Calu3 (cell line): ENCODE measurements around the gene DPH7. TPM values are rescaled to one million over a fixed set of nuclear protein-coding genes. Genes with fewer than 3 reads are reported as not detected.

ENCODE experiments used
- BruUV-seq: library from RNA; stranded (reverse); fragments of 400-500 nt; replicated peaks from 2 replicates; lab custom pipeline; 2021; lab: Mats Ljungman, UMichigan
- CTCF ChIA-PET: fragments of 300-600 bp; sonication (Branson Sonifier 250); formaldehyde crosslinking; loops from one replicate; lab custom pipeline; 2022; ENCODE audit warnings: antibody characterized with exemption; lab: Charles Lee
- DNase-seq: peaks from one replicate; pipeline ENCODE4 v3.0.0; 2022
- H3K27ac Mint-ChIP-seq: one replicate; pipeline ENCODE4 v1.8.0; 2022; ENCODE audit warnings: mixed read lengths; ENCODE audit not compliant: unreplicated experiment
- H3K27me3 Mint-ChIP-seq: one replicate; pipeline ENCODE4 v1.8.0; 2022; ENCODE audit warnings: mixed read lengths; ENCODE audit not compliant: unreplicated experiment
- H3K36me3 Mint-ChIP-seq: one replicate; pipeline ENCODE4 v1.8.0; 2022; ENCODE audit warnings: mild to moderate bottlenecking, moderate library complexity, mixed read lengths; ENCODE audit not compliant: insufficient read depth, unreplicated experiment
- H3K4me1 Mint-ChIP-seq: one replicate; pipeline ENCODE4 v1.8.0; 2022; ENCODE audit warnings: mild to moderate bottlenecking, low read depth, mixed read lengths; ENCODE audit not compliant: unreplicated experiment
- H3K4me3 Mint-ChIP-seq: one replicate; pipeline ENCODE4 v1.8.0; 2022; ENCODE audit warnings: mild to moderate bottlenecking, low read depth, moderate library complexity, mixed read lengths; ENCODE audit not compliant: unreplicated experiment
- H3K9me3 Mint-ChIP-seq: one replicate; pipeline ENCODE4 v1.8.0; 2022; ENCODE audit warnings: low read depth, mixed read lengths; ENCODE audit not compliant: unreplicated experiment
- intact Hi-C: fragments of 100-400 bp; cut with micrococcal nuclease; formaldehyde crosslinking; loops from one replicate; pipeline ENCODE4 v1.10.0; 2022; ENCODE audit not compliant: unreplicated experiment
- total RNA-seq: library from RNA; stranded (reverse); gene quantifications from 2 replicates; pipeline ENCODE4 v1.2.3, GENCODE V29; 2022
- TF ChIP-seq, protein P1 (sequence below): fragments of 200-600 bp; IDR thresholded peaks from one replicate; pipeline ENCODE4 v1.8.0; 2022; ENCODE audit warnings: antibody characterized with exemption; ENCODE audit not compliant: unreplicated experiment

Gene DPH7
- total RNA-seq, 1 experiment from 2014 or later: 30.2 TPM

DNA sequence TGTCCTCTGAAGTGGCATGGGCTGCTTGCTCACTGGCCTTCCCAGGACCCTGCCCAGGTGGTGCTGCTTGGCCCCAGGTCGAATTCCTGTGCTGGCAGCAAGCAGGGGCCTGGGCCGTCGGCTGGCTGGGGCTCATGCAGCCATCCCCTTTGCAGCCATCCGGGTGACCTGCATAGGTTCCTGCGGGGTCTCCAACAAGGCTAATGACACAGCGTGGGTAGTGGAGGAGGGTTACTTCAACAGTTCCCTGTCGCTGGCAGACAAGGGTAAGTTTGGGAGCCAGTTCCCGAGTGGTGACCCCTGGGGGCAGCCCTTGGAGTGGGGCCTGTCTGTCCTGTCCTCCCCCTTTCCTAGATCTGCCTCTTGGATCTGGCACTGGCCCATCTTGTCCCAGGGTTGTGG lies 34.0 kb upstream of the DPH7 start:
- TSS peak; percentile 13 for BruUV-seq
- Mint-ChIP-seq H3K27ac (peak overlapping the region; percentile 95), H3K4me1 (peaks cover 34% of the 10 kb centered on the region), H3K27me3 (no peaks in the 10 kb centered on the region), H3K4me3 (peak overlapping the region; percentile 63), H3K36me3 (peaks cover 57% of the 10 kb centered on the region), H3K9me3 (no peaks in the 10 kb centered on the region)
- TF ChIP-seq, protein P1, sequence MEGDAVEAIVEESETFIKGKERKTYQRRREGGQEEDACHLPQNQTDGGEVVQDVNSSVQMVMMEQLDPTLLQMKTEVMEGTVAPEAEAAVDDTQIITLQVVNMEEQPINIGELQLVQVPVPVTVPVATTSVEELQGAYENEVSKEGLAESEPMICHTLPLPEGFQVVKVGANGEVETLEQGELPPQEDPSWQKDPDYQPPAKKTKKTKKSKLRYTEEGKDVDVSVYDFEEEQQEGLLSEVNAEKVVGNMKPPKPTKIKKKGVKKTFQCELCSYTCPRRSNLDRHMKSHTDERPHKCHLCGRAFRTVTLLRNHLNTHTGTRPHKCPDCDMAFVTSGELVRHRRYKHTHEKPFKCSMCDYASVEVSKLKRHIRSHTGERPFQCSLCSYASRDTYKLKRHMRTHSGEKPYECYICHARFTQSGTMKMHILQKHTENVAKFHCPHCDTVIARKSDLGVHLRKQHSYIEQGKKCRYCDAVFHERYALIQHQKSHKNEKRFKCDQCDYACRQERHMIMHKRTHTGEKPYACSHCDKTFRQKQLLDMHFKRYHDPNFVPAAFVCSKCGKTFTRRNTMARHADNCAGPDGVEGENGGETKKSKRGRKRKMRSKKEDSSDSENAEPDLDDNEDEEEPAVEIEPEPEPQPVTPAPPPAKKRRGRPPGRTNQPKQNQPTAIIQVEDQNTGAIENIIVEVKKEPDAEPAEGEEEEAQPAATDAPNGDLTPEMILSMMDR: no peak
- CTCF ChIA-PET: no interaction called here
- no peak for DNase-seq
- intact Hi-C loops: no loop called here

DNA sequence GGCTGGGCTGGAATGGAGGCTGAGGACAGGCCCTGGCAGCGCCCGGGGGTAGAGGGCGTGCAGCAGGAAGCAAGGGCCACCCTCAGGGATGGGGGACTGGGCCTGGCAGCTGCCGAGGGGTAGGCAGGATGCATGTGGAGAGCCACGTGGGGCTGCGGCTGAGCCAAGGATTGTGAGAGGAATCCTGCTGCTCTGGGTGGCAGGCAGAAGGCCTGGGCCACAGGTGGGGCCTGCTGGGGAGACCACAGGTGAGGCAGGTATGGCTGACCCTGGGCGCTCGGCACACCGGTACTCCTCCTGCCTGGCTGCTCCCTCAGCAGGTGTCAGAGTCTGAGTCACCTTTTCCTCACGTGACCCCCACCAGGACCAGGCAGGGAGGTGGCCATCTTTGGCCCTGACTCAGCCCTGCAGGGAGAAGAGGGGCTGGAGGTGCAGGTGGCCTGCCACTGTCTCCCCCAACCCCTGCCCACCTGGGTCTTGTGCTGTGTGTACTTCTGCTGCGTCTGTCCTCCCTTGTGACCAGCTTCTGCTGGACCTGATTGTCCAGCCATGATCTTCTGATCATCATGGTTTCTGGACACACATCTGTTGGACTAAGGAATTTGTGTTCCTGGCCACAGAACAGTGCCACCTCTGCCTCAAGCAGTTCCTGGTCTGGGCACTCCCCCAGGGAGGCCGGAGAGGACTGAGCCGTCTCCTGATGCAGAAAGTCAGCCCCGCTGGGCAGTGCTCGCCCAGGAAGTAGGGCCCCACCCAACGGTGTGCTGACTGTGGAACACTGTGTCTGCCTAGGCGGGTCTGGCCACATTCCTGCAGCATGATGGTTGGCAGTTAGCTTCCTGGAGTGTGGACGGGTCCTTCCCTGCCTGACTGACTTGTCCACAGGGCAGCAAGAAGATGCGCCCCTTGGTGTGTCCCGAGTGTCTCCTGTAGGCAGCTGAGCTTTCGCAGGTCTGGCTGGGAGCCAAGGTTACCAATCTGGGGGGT lies 33.2 kb upstream of the DPH7 start:
- Mint-ChIP-seq H3K4me1 (peaks cover 26% of the 10 kb centered on the region), H3K4me3 (peak overlapping the region; percentile 63), H3K9me3 (no peaks in the 10 kb centered on the region), H3K27me3 (no peaks in the 10 kb centered on the region), H3K27ac (peak overlapping the region; percentile 95), H3K36me3 (peaks cover 54% of the 10 kb centered on the region)
- TSS peak; percentile 32 for BruUV-seq
- peak; percentile 96 for DNase-seq
- CTCF ChIA-PET: no interaction called here
- intact Hi-C loops: no loop called here
- TF ChIP-seq, protein P1: no peak

DNA sequence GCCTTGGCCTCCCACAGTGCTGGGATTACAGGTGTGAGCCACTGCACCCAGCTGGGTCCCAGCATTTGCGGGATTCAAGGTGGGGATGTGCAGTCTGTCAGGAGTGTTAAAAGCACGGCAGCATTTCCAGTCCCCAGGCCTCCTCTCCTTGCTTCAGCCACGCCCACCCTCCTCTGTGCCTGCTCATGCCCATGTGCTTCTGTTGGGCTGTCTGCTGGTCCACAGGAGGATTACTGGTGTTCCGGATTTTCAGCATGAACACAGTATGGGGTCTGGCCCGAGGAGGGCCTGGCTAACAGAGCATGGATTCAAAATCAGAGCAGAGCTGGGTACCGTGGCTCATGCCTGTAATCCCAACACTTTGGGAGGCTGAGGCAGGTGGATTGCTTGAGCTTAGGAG lies 32.2 kb upstream of the DPH7 start:
- peak overlapping the region; percentile 95 for H3K27ac Mint-ChIP-seq
- H3K27me3 Mint-ChIP-seq: no peaks in the 10 kb centered on the region
- CTCF ChIA-PET: no interaction called here
- H3K4me1 Mint-ChIP-seq: peaks cover 25% of the 10 kb centered on the region
- no TSS peak for BruUV-seq
- TF ChIP-seq, protein P1: no peak
- peaks cover 61% of the 10 kb centered on the region for H3K36me3 Mint-ChIP-seq
- intact Hi-C loops: no loop called here
- no peaks in the 10 kb centered on the region for H3K9me3 Mint-ChIP-seq
- no peak for DNase-seq
- peak overlapping the region; percentile 63 for H3K4me3 Mint-ChIP-seq

DNA sequence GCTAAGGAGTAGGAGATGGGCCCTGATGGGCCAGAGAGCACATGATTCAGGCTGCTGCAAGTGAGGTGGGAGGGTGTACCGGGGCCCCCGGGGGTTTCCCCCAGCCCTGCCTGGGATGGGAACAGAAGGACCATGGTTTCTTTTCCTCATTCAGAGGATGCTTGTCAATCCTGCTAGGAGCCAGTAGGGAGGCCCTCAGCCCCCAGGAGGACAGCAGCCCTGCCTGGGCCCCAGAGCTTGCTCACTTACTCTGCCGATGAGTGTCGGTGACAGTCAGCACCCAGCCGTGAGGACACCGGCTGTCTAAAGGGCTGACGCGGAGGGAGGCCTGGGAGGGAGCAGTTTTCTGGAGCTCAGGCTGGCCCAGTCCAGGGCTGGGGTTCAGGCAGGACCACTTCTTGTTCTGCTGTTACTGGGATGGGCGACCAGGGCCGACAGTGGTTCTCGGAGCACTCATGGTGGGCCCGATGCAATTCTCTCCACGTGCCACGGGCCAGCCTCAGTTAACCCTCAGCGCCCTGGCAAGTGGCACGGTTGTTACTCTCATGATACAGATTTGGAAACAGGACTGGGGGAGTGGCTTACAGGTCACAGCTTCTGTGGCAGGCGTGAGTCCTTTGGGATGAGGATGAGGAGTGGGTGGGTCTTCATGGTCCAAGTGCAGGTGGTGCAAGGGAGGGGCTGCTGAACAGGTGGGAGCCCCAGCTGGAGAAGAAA lies 28.6 kb upstream of the DPH7 start:
- peak overlapping the region; percentile 50 for H3K27ac Mint-ChIP-seq
- intact Hi-C loops: no loop called here
- H3K4me1 Mint-ChIP-seq: peaks cover 22% of the 10 kb centered on the region

More for the DNA sequence above, 28.6 kb upstream of the DPH7 start:
- Mint-ChIP-seq H3K9me3 (no peaks in the 10 kb centered on the region), H3K27me3 (no peaks in the 10 kb centered on the region), H3K36me3 (peaks cover 38% of the 10 kb centered on the region), H3K4me3 (peak overlapping the region; percentile 90)
- CTCF ChIA-PET: interaction anchor here (0.5 kb wide), 1 partner anchor 28 kb away, joined by 4 read pairs; the partner anchor contains the start of gene DPH7
- BruUV-seq: no TSS peak
- TF ChIP-seq, protein P1: no peak
- peak; percentile 43 for DNase-seq
